Panc1 (cell line): ENCODE measurements around the gene CHRNB4.

Source experiments
- CTCF ChIP-seq: fragments of 450-650 bp; IDR thresholded peaks from 2 replicates; pipeline ENCODE4 v1.5.1; 2017; ENCODE audit warnings: mild to moderate bottlenecking
- POLR2AphosphoS5 ChIP-seq: IDR thresholded peaks from 2 replicates; pipeline ENCODE4 v1.6.1; 2012; ENCODE audit warnings: mild to moderate bottlenecking, low read depth, low read length, moderate library complexity

- no peak for TF ChIP-seq POLR2AphosphoS5
- no peak for TF ChIP-seq CTCF
Observed at GRCh38 chr15:78614021-78614420, 27.0 kb downstream of the CHRNB4 start.
